Breast epithelium (tissue), 4 donors: Measurements from ENCODE around the gene ZNF609. TPM values are rescaled to one million over a fixed set of nuclear protein-coding genes. Genes with fewer than 3 reads are reported as not detected.
"Not testable (repeated sequence)": the region's sequence is repeated elsewhere in the genome, so short reads cannot be mapped to it uniquely, and the experiment has no call there.

Experiments
- DNase-seq, 2 donors: peaks; one replicate each; pipeline ENCODE4 v3.0.0-alpha.2; 2019; ENCODE audit warnings: low spot score in 2 of 2
- H3K27ac ChIP-seq, 2 donors: fragments of 200-600 bp; sonication (generic) in 1 of 2; one replicate each; pipeline ENCODE4 v1.5.1; 2016 to 2019; ENCODE audit warnings: mild to moderate bottlenecking in 1 of 2
- H3K27me3 ChIP-seq, 2 donors: fragments of 200-600 bp; sonication (generic) in 1 of 2; one replicate each; pipeline versions ENCODE4 v1.5.1 to v1.6.0; 2017 to 2019; ENCODE audit warnings: control low read depth in 1 of 2, mild to moderate bottlenecking in 1 of 2
- H3K36me3 ChIP-seq: fragments of 200-600 bp; one replicate; pipeline ENCODE4 v1.5.1; 2019
- H3K4me1 ChIP-seq, 2 donors: fragments of 200-600 bp; sonication (generic); one replicate each; pipeline ENCODE4 v1.5.1; 2016 to 2019; ENCODE audit warnings: control low read depth in 1 of 2
- H3K4me3 ChIP-seq, 3 donors: fragments of 200-600 bp; sonication (generic); 1 replicate in 2 of 3; 2 replicates in 1 of 3; pipeline ENCODE4 v1.5.1; 2016 to 2019; ENCODE audit warnings: mild to moderate bottlenecking in 3 of 3, moderate library complexity in 2 of 3
- H3K9me3 ChIP-seq, 2 donors: fragments of 200-600 bp; sonication (generic) in 1 of 2; one replicate each; pipeline ENCODE4 v1.5.1; 2016 to 2019; ENCODE audit warnings: control low read depth in 1 of 2
- POLR2A ChIP-seq: fragments of 450-650 bp; IDR thresholded peaks from one replicate; pipeline ENCODE4 v1.6.1; 2016; ENCODE audit warnings: antibody characterized with exemption, mild to moderate bottlenecking, moderate library complexity
- POLR2AphosphoS5 ChIP-seq, 3 donors: sonication (generic); formaldehyde crosslinking; IDR thresholded peaks; one replicate each; pipeline ENCODE4 v1.6.1; 2017; ENCODE audit warnings: antibody characterized with exemption in 3 of 3
- intact Hi-C: fragments of 100-400 bp; cut with DNase I; formaldehyde crosslinking; loops from one replicate; pipeline ENCODE4 v1.15.1; 2023; ENCODE audit warnings: low total_unique reads
- total RNA-seq, 3 donors: library from RNA; depleted of rRNA; stranded (reverse); fragments of >200 nt; gene quantifications; one replicate each; pipeline ENCODE4 v1.1.0, GENCODE V29; 2016
- TF ChIP-seq, protein P1 (sequence below), 3 donors: fragments of 450-650 bp; IDR thresholded peaks; one replicate each; pipeline ENCODE4 v1.5.1; 2016 to 2017; ENCODE audit warnings: antibody characterized with exemption in 3 of 3, mild to moderate bottlenecking in 3 of 3, moderate library complexity in 3 of 3

Gene ZNF609
- total RNA-seq, 3 donors from 2014 or later: 22.9 to 32.1 (median 29.2) TPM

- H3K27ac ChIP-seq: no peak overlapping the region
- H3K27me3 ChIP-seq: no peaks in the 10 kb centered on the region
- H3K36me3 ChIP-seq: no peaks in the 10 kb centered on the region
- H3K9me3 ChIP-seq: no peaks in the 10 kb centered on the region
- H3K4me3 ChIP-seq: no peak overlapping the region
- H3K4me1 ChIP-seq: no peaks in the 10 kb centered on the region
- no peak for TF ChIP-seq POLR2AphosphoS5 (IDR thresholded peaks at IDR 0.05)
- TF ChIP-seq, protein P1, sequence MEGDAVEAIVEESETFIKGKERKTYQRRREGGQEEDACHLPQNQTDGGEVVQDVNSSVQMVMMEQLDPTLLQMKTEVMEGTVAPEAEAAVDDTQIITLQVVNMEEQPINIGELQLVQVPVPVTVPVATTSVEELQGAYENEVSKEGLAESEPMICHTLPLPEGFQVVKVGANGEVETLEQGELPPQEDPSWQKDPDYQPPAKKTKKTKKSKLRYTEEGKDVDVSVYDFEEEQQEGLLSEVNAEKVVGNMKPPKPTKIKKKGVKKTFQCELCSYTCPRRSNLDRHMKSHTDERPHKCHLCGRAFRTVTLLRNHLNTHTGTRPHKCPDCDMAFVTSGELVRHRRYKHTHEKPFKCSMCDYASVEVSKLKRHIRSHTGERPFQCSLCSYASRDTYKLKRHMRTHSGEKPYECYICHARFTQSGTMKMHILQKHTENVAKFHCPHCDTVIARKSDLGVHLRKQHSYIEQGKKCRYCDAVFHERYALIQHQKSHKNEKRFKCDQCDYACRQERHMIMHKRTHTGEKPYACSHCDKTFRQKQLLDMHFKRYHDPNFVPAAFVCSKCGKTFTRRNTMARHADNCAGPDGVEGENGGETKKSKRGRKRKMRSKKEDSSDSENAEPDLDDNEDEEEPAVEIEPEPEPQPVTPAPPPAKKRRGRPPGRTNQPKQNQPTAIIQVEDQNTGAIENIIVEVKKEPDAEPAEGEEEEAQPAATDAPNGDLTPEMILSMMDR (IDR thresholded peaks at IDR 0.05): no peak
- no peak for TF ChIP-seq POLR2A
- intact Hi-C loops: no loop called here
- no peak for DNase-seq
Observed at GRCh38 chr15:64597477-64597822, 137.1 kb downstream of the ZNF609 start.

DNA sequence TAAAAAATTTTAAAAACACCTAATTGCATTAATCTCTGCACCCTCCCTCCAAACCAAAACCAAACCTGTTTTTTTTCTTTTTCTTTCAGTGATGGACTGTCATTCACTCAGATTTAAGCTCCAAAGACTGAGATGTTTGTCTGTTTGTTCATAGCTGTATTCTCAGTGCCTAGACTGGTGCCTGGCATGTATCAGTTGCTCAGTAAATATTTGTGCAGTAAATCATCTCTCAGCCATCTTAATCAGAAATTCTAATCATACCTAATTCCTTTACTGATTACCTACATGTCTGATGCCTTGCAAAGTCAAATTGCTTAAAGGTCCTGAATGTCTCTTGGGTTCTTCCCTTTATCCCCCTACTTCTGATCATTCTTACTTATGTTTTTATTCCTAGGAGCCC lies 138.8 kb downstream of the ZNF609 start:
- no peak for DNase-seq
- TF ChIP-seq POLR2A: no peak
- TF ChIP-seq, protein P1 (IDR thresholded peaks at IDR 0.05): no peak
- no peak for TF ChIP-seq POLR2AphosphoS5 (IDR thresholded peaks at IDR 0.05)
- no peak overlapping the region for H3K27ac ChIP-seq
- H3K9me3 ChIP-seq: no peaks in the 10 kb centered on the region
- no peaks in the 10 kb centered on the region for H3K4me1 ChIP-seq
- H3K27me3 ChIP-seq: no peaks in the 10 kb centered on the region
- H3K36me3 ChIP-seq: no peaks in the 10 kb centered on the region
- intact Hi-C loops: no loop called here
- no peak overlapping the region for H3K4me3 ChIP-seq

- TF ChIP-seq, protein P1 (IDR thresholded peaks at IDR 0.05): no peak
- no peak for TF ChIP-seq POLR2A
- TF ChIP-seq POLR2AphosphoS5 (IDR thresholded peaks at IDR 0.05): no peak
- intact Hi-C loops: no loop called here
- Histone ChIP-seq H3K27me3 (no peaks in the 10 kb centered on the region), H3K36me3 (no peaks in the 10 kb centered on the region), H3K4me3 (no peak overlapping the region), H3K9me3 (no peaks in the 10 kb centered on the region), H3K27ac (no peak overlapping the region), H3K4me1 (no peaks in the 10 kb centered on the region)
- no peak for DNase-seq
Observed at GRCh38 chr15:64599716-64600115, 139.3 kb downstream of the ZNF609 start.

GRCh38 chr15:64600794-64601193 lies 140.4 kb downstream of the ZNF609 start:
- H3K27me3 ChIP-seq: no peaks in the 10 kb centered on the region
- intact Hi-C loops: no loop called here
- no peak for DNase-seq
- no peaks in the 10 kb centered on the region for H3K4me1 ChIP-seq
- TF ChIP-seq POLR2A (no peak), POLR2AphosphoS5 (IDR thresholded peaks at IDR 0.05) (no peak)
- TF ChIP-seq, protein P1 (IDR thresholded peaks at IDR 0.05): no peak
- no peak overlapping the region for H3K27ac ChIP-seq
- no peaks in the 10 kb centered on the region for H3K9me3 ChIP-seq
- no peaks in the 10 kb centered on the region for H3K36me3 ChIP-seq
- H3K4me3 ChIP-seq: no peak overlapping the region

DNA sequence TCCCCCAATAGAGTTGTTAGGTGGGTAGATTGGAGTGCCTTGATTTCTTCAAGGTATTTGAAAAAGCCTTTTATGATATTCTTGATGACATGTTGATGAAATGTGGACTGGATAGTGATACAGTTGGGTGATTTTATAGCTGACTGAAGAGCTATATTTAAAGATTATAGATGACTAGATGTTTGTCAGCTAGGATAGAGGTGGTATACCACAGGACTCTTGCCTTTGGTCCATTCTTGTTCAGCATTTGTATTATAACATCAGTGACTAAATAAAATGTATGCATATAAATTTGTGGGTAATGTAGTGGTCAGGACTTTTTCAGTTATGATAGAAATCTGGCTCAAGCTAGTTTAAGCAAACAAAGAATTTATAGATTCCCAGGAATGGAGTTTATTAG lies 143.9 kb downstream of the ZNF609 start:
- no peaks in the 10 kb centered on the region for H3K36me3 ChIP-seq
- DNase-seq: no peak
- no peaks in the 10 kb centered on the region for H3K4me1 ChIP-seq
- no peak for TF ChIP-seq POLR2A
- TF ChIP-seq, protein P1 (IDR thresholded peaks at IDR 0.05): no peak
- TF ChIP-seq POLR2AphosphoS5 (IDR thresholded peaks at IDR 0.05): no peak
- no peaks in the 10 kb centered on the region for H3K27me3 ChIP-seq
- no peak overlapping the region for H3K4me3 ChIP-seq
- H3K9me3 ChIP-seq: no peaks in the 10 kb centered on the region
- intact Hi-C loops: no loop called here
- no peak overlapping the region for H3K27ac ChIP-seq

DNA sequence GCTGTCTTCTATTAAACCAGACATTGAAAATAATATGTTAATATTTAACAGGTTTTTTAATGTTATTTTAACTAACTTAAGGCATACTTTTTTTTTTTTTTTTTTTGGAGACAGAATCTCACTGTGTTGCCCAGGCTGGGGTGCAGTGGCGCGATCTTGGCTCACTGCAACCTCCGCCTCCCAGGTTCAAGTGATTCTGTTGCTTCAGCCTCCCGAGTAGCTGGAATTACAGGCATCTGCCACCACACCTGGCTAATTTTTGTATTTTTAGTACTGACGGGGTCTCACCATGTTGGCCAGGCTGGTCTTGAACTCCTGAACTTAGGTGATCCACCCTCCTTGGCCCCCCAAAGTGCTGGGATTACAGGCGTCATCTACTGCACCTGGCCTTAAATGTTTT lies 147.0 kb downstream of the ZNF609 start:
- H3K9me3 ChIP-seq, H3K4me1 ChIP-seq, intact Hi-C loops, H3K27me3 ChIP-seq, H3K4me3 ChIP-seq, H3K36me3 ChIP-seq, DNase-seq, H3K27ac ChIP-seq: not testable (repeated sequence)
